Measurements from ENCODE around the gene LAMC2. TPM values are rescaled to one million over a fixed set of nuclear protein-coding genes. Genes with fewer than 3 reads are reported as not detected.

Gene LAMC2
- total RNA-seq, 1 donor from 2014 or later = 4.5 TPM

DNA sequence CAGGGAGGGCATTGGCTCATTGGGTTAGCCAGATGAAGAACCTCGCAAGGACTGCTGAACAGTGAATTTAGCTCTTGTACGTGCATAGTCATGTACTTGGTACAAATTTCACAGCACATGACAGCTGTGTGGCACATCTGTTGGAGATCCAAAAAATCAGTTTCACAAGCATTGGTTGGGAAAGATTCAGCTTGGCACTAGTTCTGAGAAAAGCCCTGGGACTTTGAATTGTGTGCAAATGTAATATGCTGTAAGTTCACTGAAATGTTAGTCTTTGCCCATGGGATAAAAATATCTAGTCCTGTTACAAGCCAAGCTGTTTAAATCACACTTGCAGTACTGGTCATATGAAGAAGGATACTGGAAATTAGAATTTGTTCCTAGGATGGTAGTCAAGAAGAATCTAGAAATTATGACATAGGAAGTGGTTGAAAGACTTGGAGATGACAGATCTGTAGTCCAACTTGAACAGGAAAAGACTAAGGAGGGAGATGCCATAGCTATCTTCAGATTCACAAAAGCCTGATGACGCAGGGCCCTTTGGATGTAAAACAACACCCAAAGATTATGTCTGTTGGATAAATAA, 19.2 kb downstream of the LAMC2 start:
- Mint-ChIP-seq H3K36me3 (ENCODE audit: insufficient read depth) (no peaks in the 10 kb centered on the region), H3K9me3 (ENCODE audit: low read depth) (no peaks in the 10 kb centered on the region), H3K27me3 (peaks cover 5% of the 10 kb centered on the region), H3K4me3 (ENCODE audit: low read depth) (no peak overlapping the region), H3K27ac (no peak overlapping the region), H3K4me1 (ENCODE audit: low read depth) (no peaks in the 10 kb centered on the region)
- no peak for TF ChIP-seq CTCF (IDR thresholded peaks at IDR 0.05; ENCODE audit: unreplicated experiment)
- DNase-seq (ENCODE audit: low spot score, unreplicated experiment) = no peak

GRCh38 chr1:183206538-183207122, 20.6 kb downstream of the LAMC2 start:
- Mint-ChIP-seq H3K9me3 (ENCODE audit: low read depth) (no peaks in the 10 kb centered on the region), H3K36me3 (ENCODE audit: insufficient read depth) (no peaks in the 10 kb centered on the region), H3K4me1 (ENCODE audit: low read depth) (no peaks in the 10 kb centered on the region), H3K4me3 (ENCODE audit: low read depth) (no peak overlapping the region), H3K27ac (no peak overlapping the region), H3K27me3 (peaks cover 3% of the 10 kb centered on the region)
- TF ChIP-seq CTCF (IDR thresholded peaks at IDR 0.05; ENCODE audit: unreplicated experiment) = no peak
- DNase-seq (ENCODE audit: low spot score, unreplicated experiment) = no peak

DNA sequence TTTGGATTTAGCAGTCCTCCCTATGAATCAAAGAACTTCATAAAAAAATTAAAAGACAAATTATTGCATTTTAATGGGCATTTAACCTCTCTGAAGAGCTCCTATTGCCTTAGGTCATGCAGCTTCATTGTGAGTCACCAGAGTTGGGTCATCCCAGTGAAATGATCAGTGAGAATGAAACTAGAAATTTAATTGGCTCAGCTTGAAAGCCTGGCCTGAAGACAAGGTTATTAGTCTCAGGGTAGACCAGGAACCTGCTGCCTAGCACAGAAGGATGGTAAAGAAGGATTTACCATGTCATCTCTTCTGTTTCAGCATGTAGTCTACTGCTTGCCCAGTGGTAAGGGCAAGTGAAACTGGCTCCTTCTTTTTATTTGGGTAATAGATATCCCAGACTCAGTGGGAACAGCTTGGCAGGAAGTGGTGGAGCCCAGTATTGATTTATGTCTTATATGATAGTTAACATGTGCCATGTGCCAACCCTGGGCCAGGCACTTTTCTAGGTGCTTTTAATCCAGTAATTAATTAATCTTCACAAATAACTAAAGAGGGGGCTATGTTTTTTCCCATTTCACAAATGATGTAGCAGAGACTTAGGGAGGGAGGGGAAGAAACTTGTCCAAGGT, 23.6 kb downstream of the LAMC2 start:
- TF ChIP-seq CTCF (IDR thresholded peaks at IDR 0.05; ENCODE audit: unreplicated experiment) = no peak
- no peak overlapping the region for H3K4me3 Mint-ChIP-seq (ENCODE audit: low read depth)
- H3K4me1 Mint-ChIP-seq (ENCODE audit: low read depth) = no peaks in the 10 kb centered on the region
- H3K36me3 Mint-ChIP-seq (ENCODE audit: insufficient read depth) = no peaks in the 10 kb centered on the region
- DNase-seq (ENCODE audit: low spot score, unreplicated experiment) = no peak
- H3K27ac Mint-ChIP-seq = no peak overlapping the region
- peaks cover 16% of the 10 kb centered on the region for H3K27me3 Mint-ChIP-seq
- H3K9me3 Mint-ChIP-seq (ENCODE audit: low read depth) = no peaks in the 10 kb centered on the region

- no peaks in the 10 kb centered on the region for H3K9me3 Mint-ChIP-seq (ENCODE audit: low read depth)
- no peaks in the 10 kb centered on the region for H3K4me1 Mint-ChIP-seq (ENCODE audit: low read depth)
- no peak for TF ChIP-seq CTCF (IDR thresholded peaks at IDR 0.05; ENCODE audit: unreplicated experiment)
- DNase-seq (ENCODE audit: low spot score, unreplicated experiment) = no peak
- H3K27me3 Mint-ChIP-seq = peaks cover 16% of the 10 kb centered on the region
- no peak overlapping the region for H3K27ac Mint-ChIP-seq
- H3K4me3 Mint-ChIP-seq (ENCODE audit: low read depth) = no peak overlapping the region
- H3K36me3 Mint-ChIP-seq (ENCODE audit: insufficient read depth) = no peaks in the 10 kb centered on the region
Measured at GRCh38 chr1:183210681-183211080, 24.6 kb downstream of the LAMC2 start.

DNA sequence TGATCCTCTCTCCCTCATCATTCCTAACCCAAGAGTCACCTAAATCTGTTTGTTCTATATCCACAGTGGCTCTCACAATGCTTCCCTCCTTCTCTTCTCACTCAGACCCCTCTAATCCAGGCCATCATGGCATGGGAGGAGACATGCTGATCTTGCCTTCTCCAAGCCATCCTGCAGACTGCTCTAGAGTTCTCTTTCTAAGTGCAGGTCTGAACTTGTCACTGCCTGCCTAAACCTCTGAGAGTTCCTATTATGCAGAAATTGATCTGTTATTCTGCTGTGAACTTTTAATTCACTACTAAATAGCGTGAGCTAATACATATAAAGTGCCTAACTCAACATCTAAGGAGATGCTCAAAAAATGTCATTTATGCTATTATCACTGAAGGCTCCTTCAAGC, 26.8 kb downstream of the LAMC2 start:
- H3K4me1 Mint-ChIP-seq (ENCODE audit: low read depth) = peaks cover 1% of the 10 kb centered on the region
- H3K27me3 Mint-ChIP-seq = peaks cover 23% of the 10 kb centered on the region
- no peak overlapping the region for H3K27ac Mint-ChIP-seq
- H3K4me3 Mint-ChIP-seq (ENCODE audit: low read depth) = no peak overlapping the region
- DNase-seq (ENCODE audit: low spot score, unreplicated experiment) = no peak
- no peaks in the 10 kb centered on the region for H3K9me3 Mint-ChIP-seq (ENCODE audit: low read depth)
- H3K36me3 Mint-ChIP-seq (ENCODE audit: insufficient read depth) = no peaks in the 10 kb centered on the region
- TF ChIP-seq CTCF (IDR thresholded peaks at IDR 0.05; ENCODE audit: unreplicated experiment) = no peak
